GM12875 (cell line): Measurements from ENCODE around the gene CADM3.

ENCODE experiments used
- H3K4me3 ChIP-seq: one replicate; pipeline ENCODE4 v1.5.1; 2011; ENCODE audit warnings: low read depth, low read length, control low read depth
- TF ChIP-seq, protein P1 (sequence below): IDR thresholded peaks from 2 replicates; pipeline ENCODE4 v1.5.1; 2011; ENCODE audit warnings: low read depth, mild to moderate bottlenecking, control low read depth, inconsistent platforms, low read length, moderate library complexity, borderline replicate concordance; ENCODE audit not compliant: insufficient read depth

The CADM3 gene

GRCh38 chr1:159239551-159240220, 68.3 kb downstream of the CADM3 start:
- TF ChIP-seq, protein P1, sequence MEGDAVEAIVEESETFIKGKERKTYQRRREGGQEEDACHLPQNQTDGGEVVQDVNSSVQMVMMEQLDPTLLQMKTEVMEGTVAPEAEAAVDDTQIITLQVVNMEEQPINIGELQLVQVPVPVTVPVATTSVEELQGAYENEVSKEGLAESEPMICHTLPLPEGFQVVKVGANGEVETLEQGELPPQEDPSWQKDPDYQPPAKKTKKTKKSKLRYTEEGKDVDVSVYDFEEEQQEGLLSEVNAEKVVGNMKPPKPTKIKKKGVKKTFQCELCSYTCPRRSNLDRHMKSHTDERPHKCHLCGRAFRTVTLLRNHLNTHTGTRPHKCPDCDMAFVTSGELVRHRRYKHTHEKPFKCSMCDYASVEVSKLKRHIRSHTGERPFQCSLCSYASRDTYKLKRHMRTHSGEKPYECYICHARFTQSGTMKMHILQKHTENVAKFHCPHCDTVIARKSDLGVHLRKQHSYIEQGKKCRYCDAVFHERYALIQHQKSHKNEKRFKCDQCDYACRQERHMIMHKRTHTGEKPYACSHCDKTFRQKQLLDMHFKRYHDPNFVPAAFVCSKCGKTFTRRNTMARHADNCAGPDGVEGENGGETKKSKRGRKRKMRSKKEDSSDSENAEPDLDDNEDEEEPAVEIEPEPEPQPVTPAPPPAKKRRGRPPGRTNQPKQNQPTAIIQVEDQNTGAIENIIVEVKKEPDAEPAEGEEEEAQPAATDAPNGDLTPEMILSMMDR, result no peak
- H3K4me3 ChIP-seq, result no peak overlapping the region

GRCh38 chr1:159247266-159247665, 75.9 kb downstream of the CADM3 start:
- H3K4me3 ChIP-seq, result no peak overlapping the region

DNA sequence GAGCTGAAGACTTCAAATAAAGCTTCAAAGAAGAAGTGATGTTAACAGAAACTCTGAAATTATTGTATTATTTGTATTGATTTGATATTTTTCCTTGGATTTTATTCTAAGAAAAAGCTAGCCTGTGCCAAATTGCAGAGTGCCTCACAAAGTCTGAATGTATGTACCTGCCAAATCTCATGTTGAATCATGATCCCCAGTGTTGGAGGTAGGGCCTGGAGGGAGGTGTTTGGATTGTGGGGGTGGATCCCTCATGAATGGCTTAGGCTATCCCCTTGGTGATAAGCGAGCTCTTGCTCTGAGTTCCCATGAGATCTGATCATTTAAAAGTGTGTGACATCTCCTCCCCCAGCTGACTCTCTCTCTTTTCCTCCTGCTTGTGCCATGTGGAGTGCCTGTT, 76.9 kb downstream of the CADM3 start:
- H3K4me3 ChIP-seq, result no peak overlapping the region
- TF ChIP-seq, protein P1, result no peak

More at GRCh38 chr1:159247266-159247665, 75.9 kb downstream of the CADM3 start:
- TF ChIP-seq, protein P1, result no peak

DNA sequence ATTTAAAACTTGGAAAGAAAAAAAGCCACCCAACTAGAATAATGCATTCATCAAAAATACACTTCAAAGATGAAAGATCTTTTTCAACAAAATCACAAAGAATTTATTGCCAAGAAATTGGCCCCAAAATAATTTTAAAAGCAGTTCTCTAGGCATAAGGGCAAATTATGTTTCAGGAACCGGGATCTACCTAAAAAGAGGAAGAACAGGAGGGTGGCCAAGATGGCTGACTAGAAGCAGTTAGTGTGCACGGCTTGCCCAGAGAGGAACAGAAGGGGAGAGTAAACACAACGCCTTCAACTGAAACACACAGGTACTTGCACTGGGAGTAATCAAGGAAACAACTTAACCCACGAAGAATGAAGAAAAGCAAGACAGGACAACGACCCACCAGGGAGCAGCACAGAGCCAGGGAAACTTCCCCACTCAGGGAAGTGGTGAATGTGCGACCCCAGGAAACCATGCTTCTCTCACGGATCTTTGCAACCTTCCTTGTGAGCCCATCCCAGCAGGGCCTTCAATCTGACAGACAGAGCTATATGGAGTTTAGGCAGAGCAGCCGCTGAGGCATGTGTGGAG, 79.3 kb downstream of the CADM3 start:
- TF ChIP-seq, protein P1, result no peak
- no peak overlapping the region for H3K4me3 ChIP-seq
